Natural killer cell (primary cell): ENCODE results near the gene SNURF. TPM values are rescaled to one million over a fixed set of nuclear protein-coding genes. Genes with fewer than 3 reads are reported as not detected.
"Not testable (repeated sequence)": the region's sequence is repeated elsewhere in the genome, so short reads cannot be mapped to it uniquely, and the experiment has no call there.

Source experiments
- ATAC-seq, 3 donors: fragments of 150-1000 bp in 2 of 3; fragments of 200-7000 bp in 1 of 3; cut with Tn5 transposase; 1 replicate in 1 of 3; 2 replicates in 2 of 3; pipeline ENCODE4 v1.10.0; 2021; ENCODE audit warnings: mild to moderate bottlenecking in 2 of 3, moderate library complexity in 2 of 3
- DNase-seq, 2 donors: peaks; one replicate each; pipeline versions ENCODE4 v3.0.0 to v3.0.0-alpha.2; 2013 to 2021; ENCODE audit warnings: mixed read lengths in 1 of 2
- H3K27ac ChIP-seq: one replicate; pipeline ENCODE4 v1.5.1; 2013; ENCODE audit warnings: mild to moderate bottlenecking, low read length
- H3K27me3 ChIP-seq: one replicate; pipeline ENCODE4 v1.6.1; 2013; ENCODE audit warnings: low read length; ENCODE audit not compliant: control insufficient read depth, insufficient read depth
- H3K36me3 ChIP-seq: one replicate; pipeline ENCODE4 v1.6.1; 2013; ENCODE audit warnings: low read length; ENCODE audit not compliant: control insufficient read depth, insufficient read depth
- H3K4me1 ChIP-seq: one replicate; pipeline ENCODE4 v1.6.1; 2013; ENCODE audit warnings: low read length; ENCODE audit not compliant: control insufficient read depth, insufficient read depth
- H3K4me3 ChIP-seq: one replicate; pipeline ENCODE4 v1.5.1; 2013; ENCODE audit warnings: low read length
- H3K9me3 ChIP-seq: one replicate; pipeline ENCODE4 v1.6.1; 2013; ENCODE audit warnings: low read length; ENCODE audit not compliant: control insufficient read depth, insufficient read depth
- H3K27ac Mint-ChIP-seq, 2 donors: one replicate each; pipeline ENCODE4 v1.8.0; 2022; ENCODE audit warnings: mild to moderate bottlenecking in 2 of 2, mixed read lengths in 2 of 2, moderate library complexity in 1 of 2
- H3K27me3 Mint-ChIP-seq, 2 donors: one replicate each; pipeline ENCODE4 v1.8.0; 2022; ENCODE audit warnings: low read depth in 2 of 2, mixed read lengths in 2 of 2
- H3K36me3 Mint-ChIP-seq: one replicate; pipeline ENCODE4 v1.8.0; 2022; ENCODE audit warnings: mixed read lengths
- H3K4me1 Mint-ChIP-seq, 2 donors: one replicate each; pipeline ENCODE4 v1.8.0; 2022; ENCODE audit warnings: mixed read lengths in 2 of 2
- H3K4me3 Mint-ChIP-seq: one replicate; pipeline ENCODE4 v1.8.0; 2022; ENCODE audit warnings: mild to moderate bottlenecking, moderate library complexity, mixed read lengths
- H3K9me3 Mint-ChIP-seq, 2 donors: one replicate each; pipeline ENCODE4 v1.8.0; 2022; ENCODE audit warnings: mixed read lengths in 2 of 2
- WGBS: methylation state at CpG from one replicate; pipeline ENCODE4 v1.1.7; 2013; ENCODE audit warnings: missing lambda C conversion rate; ENCODE audit not compliant: insufficient coverage; 5-methylcytosine and 5-hydroxymethylcytosine counted together
- intact Hi-C: fragments of 100-400 bp; cut with micrococcal nuclease; formaldehyde crosslinking; loops from one replicate; pipeline ENCODE4 v1.14.2; 2022
- total RNA-seq, 4 donors: library from RNA; stranded (reverse); fragments of 120-200 nt in 1 of 4; gene quantifications; one replicate each; pipeline versions ENCODE4 v1.2.3 to v1.2.4, GENCODE V29; 2013 to 2022
- TF ChIP-seq, protein P1 (sequence below): fragments of 200-600 bp; IDR thresholded peaks from one replicate; pipeline ENCODE4 v1.8.0; 2022; ENCODE audit warnings: antibody characterized with exemption

Gene SNURF
- total RNA-seq, 3 donors from 2014 or later (not counting 1 experiment from before 2014, with no cell fraction given) = 15.9 to 20.7 (median 19.6) TPM

DNA sequence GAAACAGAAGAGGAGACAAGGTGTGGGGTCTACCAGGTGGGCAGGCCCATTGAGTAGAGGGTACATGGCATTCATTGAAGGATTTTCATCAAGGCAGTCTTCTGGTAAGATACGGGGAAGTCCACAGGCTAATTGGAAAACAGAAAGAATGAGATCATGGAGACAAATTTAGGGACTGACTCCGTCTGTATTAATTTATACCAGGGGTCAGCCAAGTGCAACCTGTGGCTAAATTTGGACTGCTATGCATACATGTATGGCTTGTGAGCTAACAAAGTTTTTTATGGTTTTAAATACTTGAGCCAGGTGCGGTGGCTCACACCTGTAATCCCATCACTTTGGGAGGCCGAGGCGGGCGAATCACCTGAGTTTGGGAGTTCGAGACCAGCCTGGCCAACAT is 21.1 kb upstream of the SNURF start:
- TF ChIP-seq, protein P1, sequence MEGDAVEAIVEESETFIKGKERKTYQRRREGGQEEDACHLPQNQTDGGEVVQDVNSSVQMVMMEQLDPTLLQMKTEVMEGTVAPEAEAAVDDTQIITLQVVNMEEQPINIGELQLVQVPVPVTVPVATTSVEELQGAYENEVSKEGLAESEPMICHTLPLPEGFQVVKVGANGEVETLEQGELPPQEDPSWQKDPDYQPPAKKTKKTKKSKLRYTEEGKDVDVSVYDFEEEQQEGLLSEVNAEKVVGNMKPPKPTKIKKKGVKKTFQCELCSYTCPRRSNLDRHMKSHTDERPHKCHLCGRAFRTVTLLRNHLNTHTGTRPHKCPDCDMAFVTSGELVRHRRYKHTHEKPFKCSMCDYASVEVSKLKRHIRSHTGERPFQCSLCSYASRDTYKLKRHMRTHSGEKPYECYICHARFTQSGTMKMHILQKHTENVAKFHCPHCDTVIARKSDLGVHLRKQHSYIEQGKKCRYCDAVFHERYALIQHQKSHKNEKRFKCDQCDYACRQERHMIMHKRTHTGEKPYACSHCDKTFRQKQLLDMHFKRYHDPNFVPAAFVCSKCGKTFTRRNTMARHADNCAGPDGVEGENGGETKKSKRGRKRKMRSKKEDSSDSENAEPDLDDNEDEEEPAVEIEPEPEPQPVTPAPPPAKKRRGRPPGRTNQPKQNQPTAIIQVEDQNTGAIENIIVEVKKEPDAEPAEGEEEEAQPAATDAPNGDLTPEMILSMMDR = no peak
- Histone ChIP-seq H3K27me3 (no peaks in the 10 kb centered on the region), H3K4me1 (no peaks in the 10 kb centered on the region), H3K9me3 (peaks cover 4% of the 10 kb centered on the region), H3K4me3 (no peak overlapping the region), H3K36me3 (no peaks in the 10 kb centered on the region), H3K27ac (no peak overlapping the region)
- Mint-ChIP-seq H3K36me3 (no peaks in the 10 kb centered on the region), H3K27me3 (no peaks in the 10 kb centered on the region), H3K27ac (no peak overlapping the region), H3K4me1 (no peaks in the 10 kb centered on the region), H3K4me3 (no peak overlapping the region), H3K9me3 (peaks cover 5 to 13% of the 10 kb centered on the region in 2 donors)
- intact Hi-C loops = no loop called here
- DNase-seq (no peak), ATAC-seq (no peak)
- WGBS = 95% methylated on average over 5 of the region's 7 CpGs

DNA sequence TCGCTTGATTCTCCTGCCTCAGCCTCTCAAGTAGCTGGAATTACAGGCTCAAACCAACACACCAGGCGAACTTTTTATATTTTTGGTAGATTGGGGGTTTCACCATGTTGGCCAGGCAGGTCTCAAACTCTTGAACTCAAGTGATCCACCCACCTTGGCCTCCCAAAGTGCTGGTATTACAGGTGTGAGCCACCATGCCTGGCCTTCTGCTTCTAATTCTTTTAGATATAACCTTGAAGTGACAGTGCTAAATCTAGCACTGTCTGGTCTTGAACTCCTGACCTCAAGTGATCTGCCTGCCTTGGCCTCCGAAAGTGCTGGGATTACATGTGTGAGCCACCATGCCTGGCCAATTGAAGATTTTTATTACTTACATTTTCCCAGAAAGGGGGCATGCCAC is 16.6 kb upstream of the SNURF start:
- 75% methylated on average over 3 of the region's 3 CpGs for WGBS
- H3K27me3 ChIP-seq, H3K27ac Mint-ChIP-seq, ATAC-seq, DNase-seq, H3K4me3 ChIP-seq, H3K36me3 Mint-ChIP-seq, H3K27me3 Mint-ChIP-seq, H3K36me3 ChIP-seq, H3K9me3 ChIP-seq, H3K4me1 Mint-ChIP-seq, intact Hi-C loops, H3K27ac ChIP-seq, H3K4me1 ChIP-seq, H3K4me3 Mint-ChIP-seq: not testable (repeated sequence)
- H3K9me3 Mint-ChIP-seq = peaks cover 7 to 16% of the 10 kb centered on the region in 2 donors

DNA sequence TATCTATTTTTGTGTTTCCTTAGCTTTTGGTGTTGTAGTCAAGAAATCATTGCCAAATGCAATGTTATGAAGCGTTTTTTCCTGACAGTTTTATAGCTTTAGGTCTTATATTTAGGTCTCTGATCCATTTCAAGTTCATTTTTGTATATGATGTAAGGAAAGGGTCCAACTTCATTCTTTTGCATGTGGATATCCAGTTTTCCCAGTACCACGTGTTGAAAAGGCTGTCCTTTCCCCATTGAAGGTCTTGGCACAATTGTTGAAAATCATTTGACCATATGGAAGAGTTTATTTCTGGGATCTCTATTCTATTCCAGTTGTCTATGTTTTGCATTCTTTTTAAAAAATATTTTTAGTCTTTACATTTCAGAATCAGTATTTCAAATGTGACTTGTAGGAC is 14.6 kb upstream of the SNURF start:
- TF ChIP-seq, protein P1 = no peak
- H3K4me3 ChIP-seq = no peak overlapping the region
- H3K4me1 ChIP-seq = no peaks in the 10 kb centered on the region
- H3K36me3 ChIP-seq = no peaks in the 10 kb centered on the region
- H3K9me3 Mint-ChIP-seq = peaks cover 4 to 11% of the 10 kb centered on the region in 2 donors
- no peak overlapping the region for H3K27ac Mint-ChIP-seq
- ATAC-seq (no peak), DNase-seq (no peak)
- WGBS = 46% methylated on average over 2 of the region's 2 CpGs
- H3K4me1 Mint-ChIP-seq = no peaks in the 10 kb centered on the region
- no peaks in the 10 kb centered on the region for H3K27me3 Mint-ChIP-seq
- no peak overlapping the region for H3K4me3 Mint-ChIP-seq
- intact Hi-C loops = no loop called here
- H3K27me3 ChIP-seq = no peaks in the 10 kb centered on the region
- no peaks in the 10 kb centered on the region for H3K9me3 ChIP-seq
- H3K36me3 Mint-ChIP-seq = no peaks in the 10 kb centered on the region
- no peak overlapping the region for H3K27ac ChIP-seq

- DNase-seq (no peak), ATAC-seq (no peak)
- intact Hi-C loops = no loop called here
- H3K4me1 Mint-ChIP-seq = no peaks in the 10 kb centered on the region
- H3K4me3 Mint-ChIP-seq = no peak overlapping the region
- Histone ChIP-seq H3K4me3 (no peak overlapping the region), H3K36me3 (no peaks in the 10 kb centered on the region), H3K4me1 (no peaks in the 10 kb centered on the region), H3K9me3 (no peaks in the 10 kb centered on the region), H3K27ac (no peak overlapping the region), H3K27me3 (no peaks in the 10 kb centered on the region)
- no peaks in the 10 kb centered on the region for H3K27me3 Mint-ChIP-seq
- TF ChIP-seq, protein P1 = no peak
- WGBS = 60% methylated on average over 1 of the region's 1 CpG
- H3K27ac Mint-ChIP-seq = no peak overlapping the region
- no peaks in the 10 kb centered on the region for H3K36me3 Mint-ChIP-seq
- H3K9me3 Mint-ChIP-seq = peaks cover 2 to 5% of the 10 kb centered on the region in 2 donors
Measured at GRCh38 chr15:24943361-24943760, 11.4 kb upstream of the SNURF start.
